Measurements from ENCODE around the gene UTP18.
A peak's percentile ranks its signal among the peaks of the same experiment; 100 is the strongest.

The UTP18 gene

DNA sequence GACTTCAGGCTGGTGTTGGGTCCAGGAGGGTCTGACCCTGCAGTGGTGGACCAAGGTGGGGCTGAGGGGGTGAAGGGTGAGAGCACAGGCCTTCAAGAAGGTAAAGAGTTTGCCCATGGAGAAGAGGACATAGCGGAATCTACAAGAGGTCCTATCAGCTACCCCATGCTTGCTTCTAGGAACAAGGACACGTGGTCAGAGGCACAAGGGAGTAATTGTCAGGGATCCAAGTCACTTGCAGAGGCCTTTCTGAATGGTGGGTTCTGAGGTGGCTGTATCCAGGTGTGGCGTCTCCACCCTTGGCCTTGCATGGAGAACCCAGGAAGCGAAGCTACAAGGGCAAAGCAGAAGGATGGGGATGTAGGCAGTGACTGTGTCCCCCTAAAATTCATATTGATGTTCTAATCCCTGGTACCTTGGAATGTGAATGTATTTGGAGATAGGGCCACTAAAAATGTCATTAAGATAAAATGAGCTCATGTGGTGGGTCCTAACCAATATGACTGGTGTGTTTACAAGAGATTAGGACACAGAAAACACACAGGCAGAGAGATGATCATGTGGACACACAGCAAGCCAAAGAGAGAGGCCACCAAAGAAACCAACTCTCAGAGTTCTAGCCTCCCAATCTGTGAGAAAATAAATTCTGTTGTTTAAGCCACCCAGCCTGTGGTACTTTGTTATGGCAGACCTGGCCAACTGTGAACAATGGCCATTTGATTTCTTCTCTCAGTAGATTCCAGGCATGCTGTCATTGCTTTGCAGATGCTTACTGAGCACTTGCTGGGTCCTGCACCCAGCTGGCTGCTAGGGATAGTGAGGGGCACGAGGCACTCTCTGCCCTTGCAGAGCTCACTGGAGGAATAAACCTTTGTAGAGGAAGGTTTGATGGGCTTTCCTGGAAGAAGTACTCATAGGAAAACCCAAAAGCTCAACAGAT is 75.8 kb downstream of the UTP18 start:
- DNase-seq, result peak; percentile 71

DNA sequence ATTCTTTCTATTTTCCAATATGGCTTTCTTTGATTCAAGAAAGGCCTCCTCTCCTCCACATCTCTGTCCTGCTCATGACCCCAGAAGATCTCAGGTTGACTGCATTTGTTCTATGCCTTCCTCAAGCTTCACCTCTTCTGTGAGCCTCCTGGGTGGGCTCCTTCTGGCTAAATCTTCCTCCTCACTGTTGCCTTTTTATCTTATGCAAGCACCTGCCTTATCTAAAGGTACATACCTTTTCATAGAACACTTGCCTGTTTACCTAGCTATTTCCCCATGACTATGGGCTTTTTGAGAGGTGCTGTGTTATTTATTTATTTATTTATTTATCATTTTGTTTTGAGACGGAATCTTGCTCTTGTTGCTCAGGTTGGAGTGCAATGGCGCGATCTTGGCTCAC is 81.1 kb downstream of the UTP18 start:
- no peak for DNase-seq

DNA sequence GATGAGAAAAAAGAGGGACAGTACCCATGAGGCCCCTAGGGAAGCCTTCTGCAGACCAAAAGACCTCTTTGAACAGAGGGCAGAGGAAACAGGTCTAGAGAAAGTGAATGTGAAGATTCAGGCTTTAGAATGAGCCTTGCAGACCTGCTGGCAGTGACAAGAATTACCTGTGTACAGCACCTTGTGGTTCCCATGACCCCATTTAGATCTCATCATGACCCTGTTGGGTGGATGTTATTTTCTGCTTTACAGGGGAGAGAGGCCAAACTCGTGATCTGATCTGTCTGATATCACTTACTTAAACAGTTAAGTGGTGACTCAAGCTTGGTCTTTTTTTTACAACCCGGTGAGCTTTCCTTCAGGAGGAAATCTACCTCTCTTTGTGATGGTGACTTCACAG is 81.9 kb downstream of the UTP18 start:
- DNase-seq, result no peak

DNA sequence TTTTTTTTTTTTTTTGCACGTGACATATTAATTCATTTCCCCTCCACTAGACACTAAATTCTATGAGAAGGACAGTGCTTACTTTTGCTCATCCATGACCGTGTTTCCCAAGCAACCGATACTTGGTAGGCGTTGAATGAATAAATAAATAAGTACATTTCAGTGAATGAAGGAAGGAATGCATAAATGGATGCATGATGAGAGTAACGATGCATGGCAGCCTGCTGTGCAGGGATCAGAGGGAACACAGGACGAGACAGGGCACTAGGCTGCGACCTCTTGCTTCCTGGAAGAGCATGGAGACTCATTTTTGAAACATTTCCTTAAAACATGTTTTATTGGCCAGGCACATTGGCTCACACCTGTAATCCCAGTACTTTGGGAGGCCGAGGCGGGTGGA is 84.2 kb downstream of the UTP18 start:
- no peak for DNase-seq

DNA sequence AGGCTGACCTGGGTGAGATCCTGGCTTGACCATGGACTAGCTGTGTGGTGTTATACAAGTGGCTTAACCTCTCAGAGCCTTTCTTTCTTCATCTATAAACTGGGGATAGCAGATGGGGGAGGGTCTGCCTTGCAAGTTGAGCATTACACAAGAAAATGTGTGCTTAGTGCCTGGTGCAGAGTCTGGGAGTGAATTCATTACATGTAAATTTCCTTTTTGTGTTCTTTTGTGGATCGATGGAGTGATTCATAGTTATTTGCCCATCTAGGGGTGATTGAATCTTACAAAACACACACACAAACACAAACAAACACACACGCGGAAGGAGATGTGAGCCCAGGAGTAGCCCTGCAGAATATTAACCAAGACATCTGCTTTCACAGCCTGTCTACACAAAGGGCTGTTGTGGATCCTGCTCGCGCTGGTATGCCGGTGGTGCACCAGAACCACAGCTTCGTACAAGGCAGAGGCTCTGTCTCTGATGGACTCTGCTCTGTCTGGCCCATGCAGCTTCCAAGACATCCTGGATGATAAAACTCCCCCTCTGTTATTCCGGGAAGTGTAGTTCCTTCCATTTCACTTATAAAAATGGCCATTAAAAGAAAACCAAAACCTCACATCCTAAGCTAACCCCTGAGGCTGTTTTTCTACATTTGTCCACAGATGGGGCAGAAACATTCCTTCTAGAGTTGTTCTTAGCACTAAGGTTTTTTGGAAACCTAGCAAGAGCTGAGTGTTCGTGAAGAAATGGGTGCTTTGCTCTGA is 86.1 kb downstream of the UTP18 start:
- no peak for DNase-seq
